GM18873 (cell line): ENCODE results near the gene SDC1.

Experiments used
- ATAC-seq: cut with Tn5 transposase; IDR thresholded peaks from one replicate; pipeline ENCODE4 v1.9.1; 2021; ENCODE audit warnings: mild to moderate bottlenecking, moderate library complexity, moderate number of reproducible peaks; ENCODE audit not compliant: unreplicated experiment, low FRiP score

SDC1 gene

DNA sequence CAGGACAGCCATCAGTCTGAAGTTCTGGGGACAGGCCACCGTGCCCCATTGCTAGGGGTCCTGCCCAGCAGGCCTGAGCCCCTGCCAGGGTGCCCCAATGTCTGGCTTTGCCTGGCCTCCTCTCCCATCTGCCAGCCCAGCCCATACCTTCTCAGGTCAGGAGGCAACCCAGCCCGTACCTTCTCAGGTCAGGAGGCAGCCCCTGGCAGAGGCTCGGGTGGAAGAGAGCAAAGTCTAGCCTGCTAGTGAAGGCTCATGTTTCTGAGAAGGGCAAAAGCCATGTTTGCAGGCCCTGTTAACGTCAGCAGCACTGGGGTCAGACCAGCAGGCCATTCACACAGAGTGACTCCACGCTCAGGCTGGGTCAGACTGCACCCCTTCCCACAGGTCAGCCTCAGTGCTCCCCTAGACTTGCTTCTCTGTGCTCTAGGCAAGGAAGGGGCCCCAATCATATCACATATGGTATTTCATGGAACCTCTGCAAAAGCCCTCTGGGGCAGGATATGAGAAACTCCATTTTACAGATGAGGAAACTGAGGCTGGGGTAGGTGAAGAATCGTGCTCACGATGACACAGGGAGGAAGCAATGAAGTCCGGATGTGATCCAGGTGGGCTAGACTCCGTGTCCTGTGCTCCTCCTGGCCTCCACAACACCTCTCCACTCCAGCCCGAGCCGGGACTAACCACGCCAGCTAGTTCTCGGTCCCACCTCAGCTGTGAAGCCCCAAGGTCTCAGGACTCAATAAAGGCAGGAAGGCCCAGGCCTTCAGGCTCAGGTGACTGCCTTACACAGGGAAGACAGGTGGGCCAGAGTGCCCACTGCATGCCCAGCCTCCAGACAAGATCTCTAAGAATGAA lies 9.5 kb downstream of the SDC1 start:
- ATAC-seq: no peak

GRCh38 chr2:20214566-20215182 lies 10.3 kb downstream of the SDC1 start:
- ATAC-seq: no peak

- no peak for ATAC-seq
Observed at GRCh38 chr2:20213651-20214565, 11.0 kb downstream of the SDC1 start.

GRCh38 chr2:20212871-20213503 lies 11.9 kb downstream of the SDC1 start:
- ATAC-seq: no peak

DNA sequence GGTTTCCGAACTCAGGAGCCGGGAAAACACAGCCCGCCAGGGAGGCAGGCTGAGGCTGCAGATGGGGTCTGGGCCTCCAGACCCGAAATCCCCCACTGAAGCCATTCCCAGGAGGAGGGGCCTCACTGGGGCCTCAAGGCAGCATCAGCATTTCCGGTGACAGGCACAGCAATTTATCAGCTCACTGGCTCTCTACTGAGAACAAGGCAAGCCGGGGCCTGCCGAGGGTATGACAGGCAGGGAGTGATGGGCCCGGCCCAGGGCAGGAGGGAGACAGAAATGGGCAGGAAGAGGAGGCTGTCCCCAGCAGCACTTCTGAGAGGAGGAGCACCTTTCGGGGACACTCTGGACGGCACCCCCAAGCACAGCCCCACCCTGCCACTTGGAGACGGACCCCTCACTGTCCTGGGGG lies 12.5 kb downstream of the SDC1 start:
- no peak for ATAC-seq

GRCh38 chr2:20211860-20212458 lies 13.0 kb downstream of the SDC1 start:
- ATAC-seq: no peak

DNA sequence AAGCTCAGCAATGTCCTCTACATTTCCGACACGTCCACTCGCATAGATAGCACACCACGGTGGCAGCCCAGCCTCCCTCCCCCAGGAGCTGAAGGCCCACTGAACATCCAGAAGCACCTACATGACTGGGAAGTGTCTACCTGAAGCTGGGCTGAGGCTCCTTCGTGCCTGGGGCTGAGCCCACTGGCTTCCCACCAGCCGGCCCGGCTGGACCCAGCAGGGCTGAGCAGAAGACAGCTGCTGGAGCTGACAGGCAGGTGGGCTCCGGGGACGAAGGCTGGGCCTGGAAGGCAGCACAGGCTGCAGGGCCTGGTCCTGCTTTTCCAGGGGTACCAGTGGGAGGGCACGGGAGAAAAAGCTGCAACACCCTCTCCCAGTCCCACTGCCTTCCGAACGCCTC lies 13.5 kb downstream of the SDC1 start:
- ATAC-seq: no peak

DNA sequence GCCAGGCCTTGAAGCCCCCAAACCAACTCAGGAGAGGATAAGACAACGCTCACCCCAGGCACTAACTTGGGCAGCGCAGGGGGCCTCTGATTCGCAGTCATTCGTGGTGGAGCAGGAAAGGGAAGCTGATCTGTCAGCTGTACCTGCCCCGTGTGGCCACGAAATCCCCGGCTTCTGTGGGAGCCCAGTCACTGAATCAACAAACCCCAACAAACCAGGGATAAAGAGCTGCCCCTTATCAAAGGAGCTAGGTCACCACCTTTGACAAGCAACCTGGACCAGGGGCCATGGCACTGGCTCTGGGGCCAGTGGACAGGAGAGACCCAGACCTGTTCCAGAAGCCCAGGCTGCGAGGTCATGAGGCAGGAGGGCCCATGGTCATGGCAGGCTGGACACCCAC lies 14.5 kb downstream of the SDC1 start:
- no peak for ATAC-seq

GRCh38 chr2:20209373-20210109 lies 15.4 kb downstream of the SDC1 start:
- ATAC-seq: no peak

DNA sequence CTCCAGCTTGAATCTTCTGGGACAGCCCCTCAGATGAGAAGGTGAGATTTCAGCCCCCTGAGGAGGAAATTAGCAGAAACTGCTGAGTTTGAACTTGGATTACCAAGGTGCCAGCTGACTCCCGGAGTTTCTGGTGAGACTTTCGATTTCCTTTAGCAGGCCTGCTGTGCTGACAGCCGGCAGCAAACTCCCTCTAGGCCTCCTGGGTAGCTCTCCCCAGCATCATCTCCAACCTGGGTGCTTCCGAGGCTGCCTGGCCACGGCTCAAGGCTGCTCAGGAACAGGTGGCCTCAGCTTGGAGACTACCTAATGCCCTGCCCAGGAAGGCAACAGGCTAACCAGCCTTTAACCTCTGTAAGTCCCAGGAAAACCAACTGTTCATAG lies 16.5 kb downstream of the SDC1 start:
- ATAC-seq: no peak

GRCh38 chr2:20207051-20207450 lies 17.9 kb downstream of the SDC1 start:
- no peak for ATAC-seq

GRCh38 chr2:20205915-20206524 lies 18.9 kb downstream of the SDC1 start:
- no peak for ATAC-seq

DNA sequence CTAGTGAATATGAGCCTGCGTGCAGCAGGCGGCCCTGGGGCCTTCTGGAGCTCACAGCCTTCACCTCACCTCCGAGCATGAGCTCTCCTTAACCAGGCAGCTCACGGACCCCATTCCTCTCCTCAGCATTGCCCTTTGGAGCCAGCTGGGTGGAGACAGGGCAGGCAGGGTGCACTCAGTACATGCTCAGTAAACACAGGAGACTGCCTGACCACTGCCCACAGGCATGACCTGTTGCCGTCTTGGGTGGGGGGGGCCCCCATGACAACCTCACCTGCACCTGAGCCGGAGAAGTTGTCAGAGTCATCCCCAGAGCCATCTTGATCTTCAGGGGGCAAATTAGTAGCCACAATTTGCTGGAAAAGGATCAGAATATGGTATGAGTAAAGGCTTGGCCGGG lies 19.9 kb downstream of the SDC1 start:
- no peak for ATAC-seq

DNA sequence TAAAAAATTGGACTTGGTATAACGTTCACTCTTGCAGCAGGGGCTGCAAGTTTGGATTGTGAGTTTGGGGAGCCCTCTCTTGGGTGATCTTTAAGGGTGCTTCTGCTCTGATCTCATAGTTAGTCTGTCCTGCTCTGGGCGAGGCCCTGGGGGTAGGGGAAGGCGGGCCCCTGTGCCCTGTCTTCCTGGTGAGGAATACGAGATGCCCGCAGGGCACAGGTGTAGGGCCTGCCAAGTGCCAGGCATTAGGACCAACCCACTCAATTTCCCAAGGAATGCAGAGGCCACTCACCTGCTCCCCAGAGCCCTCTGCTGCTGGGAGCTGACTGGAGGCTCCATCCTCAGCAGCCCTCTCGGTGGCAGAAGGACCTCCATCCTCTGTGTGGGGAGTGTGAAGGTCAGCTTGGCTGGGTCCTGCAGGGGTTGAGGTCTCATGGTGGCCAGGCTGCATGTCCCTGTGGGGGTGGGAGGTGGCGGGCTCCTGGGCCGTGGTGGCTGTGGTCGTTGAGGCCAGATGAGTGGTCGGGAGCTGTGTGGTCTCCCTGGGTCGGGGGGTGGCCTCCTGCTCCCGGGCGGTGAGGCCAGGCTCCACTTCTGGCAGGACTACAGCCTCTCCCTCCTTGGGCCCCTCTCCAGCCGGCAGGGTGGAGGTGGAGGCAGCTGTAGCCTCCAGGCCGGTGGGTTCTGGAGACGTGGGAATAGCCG lies 21.3 kb downstream of the SDC1 start:
- no peak for ATAC-seq

DNA sequence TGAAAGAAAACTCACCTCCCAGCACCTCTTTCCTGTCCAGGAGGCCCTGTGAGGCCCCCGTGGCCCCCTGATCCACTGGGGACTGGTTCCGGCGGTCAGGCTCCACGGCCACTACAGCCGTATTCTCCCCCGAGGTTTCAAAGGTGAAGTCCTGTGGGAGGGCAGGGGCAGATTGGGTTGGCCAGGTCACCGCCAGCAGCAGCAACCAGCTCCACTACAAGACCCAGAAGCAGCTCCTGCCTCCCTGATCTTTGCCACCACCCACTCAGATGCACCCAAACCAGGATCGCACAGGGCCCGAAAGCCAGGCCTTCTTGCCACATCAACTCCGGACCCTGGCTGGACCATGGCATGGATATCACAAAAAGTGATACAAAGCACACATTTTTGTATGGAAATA lies 21.9 kb downstream of the SDC1 start:
- ATAC-seq: no peak

GRCh38 chr2:20201671-20202070 lies 23.3 kb downstream of the SDC1 start:
- ATAC-seq: no peak

DNA sequence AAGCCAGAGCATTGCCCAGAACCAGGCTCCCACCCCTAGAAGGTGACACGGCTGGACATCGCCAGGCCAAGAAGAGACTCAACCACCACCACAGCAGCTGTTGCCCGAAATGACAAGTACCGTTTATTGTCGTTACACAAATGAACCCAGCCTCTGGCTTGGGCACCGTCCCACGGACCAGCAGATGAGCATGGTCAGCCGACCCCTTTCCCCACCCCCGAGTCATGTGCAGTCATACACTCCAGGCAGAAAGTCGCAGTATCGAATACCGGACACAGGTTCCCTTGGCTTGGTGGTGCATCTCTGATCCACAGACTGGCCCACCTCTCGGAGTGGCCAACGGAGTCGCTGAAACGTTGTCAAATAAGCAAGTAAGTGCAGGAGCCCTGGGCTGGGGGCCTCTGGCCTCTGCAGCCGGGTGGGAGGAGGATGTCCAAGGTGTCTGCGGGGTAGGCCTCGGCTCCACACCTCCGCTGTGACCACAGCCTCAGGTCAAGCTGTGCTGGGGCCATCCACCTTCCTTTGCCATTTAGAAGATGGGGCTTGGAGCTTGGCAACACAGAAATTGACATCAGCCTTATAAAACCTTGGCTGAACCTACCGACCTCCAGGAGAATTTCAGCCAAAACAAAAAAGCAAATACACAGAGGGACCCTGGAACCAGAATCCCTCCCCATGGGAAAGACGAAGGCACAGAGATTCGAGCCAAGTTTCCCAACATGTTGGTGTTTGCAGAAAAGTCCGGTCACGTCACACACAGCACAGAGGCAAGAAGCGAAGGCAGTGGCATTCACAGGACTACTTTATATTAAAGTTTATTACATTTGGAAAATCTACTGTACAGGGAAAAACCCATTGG lies 24.0 kb downstream of the SDC1 start:
- ATAC-seq: no peak
